ENCODE results near the gene NDUFB10.
"Not testable (repeated sequence)": the region's sequence is repeated elsewhere in the genome, so short reads cannot be mapped to it uniquely, and the experiment has no call there.

The NDUFB10 gene

DNA sequence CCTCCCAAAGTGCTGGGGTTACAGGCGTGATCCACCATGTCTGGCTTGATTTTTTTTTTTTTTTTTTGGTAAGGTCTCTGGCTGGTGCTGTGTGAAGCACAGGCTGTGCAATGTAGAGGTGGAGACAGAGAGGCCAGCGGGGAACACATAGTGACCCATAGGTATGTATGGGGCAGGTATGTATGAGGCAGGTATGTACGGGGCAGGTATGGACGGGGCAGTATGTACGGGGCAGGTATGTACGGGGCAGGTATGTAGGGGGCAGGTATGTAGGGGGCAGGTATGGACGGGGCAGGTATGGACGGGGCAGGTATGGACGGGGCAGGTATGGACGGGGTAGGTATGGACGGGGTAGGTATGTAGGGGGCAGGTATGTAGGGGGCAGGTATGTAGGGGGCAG, 9.8 kb upstream of the NDUFB10 start:
- Histone ChIP-seq H3K9ac (ENCODE audit: low read length) (no peak overlapping the region), H3K4me1 (ENCODE audit: control insufficient read depth, insufficient read depth, low read length) (peaks cover 5% of the 10 kb centered on the region; the same call in 1 of the 2 replicates), H3K27me3 (ENCODE audit: control insufficient read depth, insufficient read depth, low read length) (no peaks in the 10 kb centered on the region), H3K36me3 (ENCODE audit: control insufficient read depth, insufficient read depth, low read length) (no peaks in the 10 kb centered on the region), H3K9me3 (ENCODE audit: control insufficient read depth, insufficient read depth, low read depth, low read length) (no peaks in the 10 kb centered on the region), H3K4me3 (ENCODE audit: low read depth, low read length) (no peak overlapping the region), H3K27ac (ENCODE audit: low read depth, low read length) (no peak overlapping the region)

DNA sequence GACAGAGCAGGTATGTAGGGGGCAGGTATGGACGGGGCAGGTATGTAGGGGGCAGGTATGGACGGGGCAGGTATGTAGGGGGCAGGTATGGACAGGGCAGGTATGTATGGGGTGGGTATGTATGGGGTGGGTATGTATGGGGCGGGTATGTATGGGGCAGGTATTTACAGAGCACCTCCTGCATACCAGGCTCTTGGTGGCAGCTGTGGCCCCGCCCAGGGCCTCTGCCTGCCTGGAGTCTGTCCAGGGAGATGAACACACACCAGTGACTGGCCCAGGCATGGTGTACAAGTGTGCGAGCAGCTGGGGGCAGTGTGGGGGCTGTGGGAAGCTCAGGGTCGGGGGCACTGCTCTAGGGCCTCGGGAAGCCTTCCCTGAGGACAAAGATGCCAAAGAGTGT, 9.3 kb upstream of the NDUFB10 start:
- Histone ChIP-seq H3K4me1 (ENCODE audit: control insufficient read depth, insufficient read depth, low read length) (peaks cover 3% of the 10 kb centered on the region; the same call in 1 of the 2 replicates), H3K4me3 (ENCODE audit: low read depth, low read length) (no peak overlapping the region), H3K9ac (ENCODE audit: low read length) (no peak overlapping the region), H3K27ac (ENCODE audit: low read depth, low read length) (no peak overlapping the region), H3K9me3 (ENCODE audit: control insufficient read depth, insufficient read depth, low read depth, low read length) (no peaks in the 10 kb centered on the region), H3K36me3 (ENCODE audit: control insufficient read depth, insufficient read depth, low read length) (no peaks in the 10 kb centered on the region), H3K27me3 (ENCODE audit: control insufficient read depth, insufficient read depth, low read length) (no peaks in the 10 kb centered on the region)

DNA sequence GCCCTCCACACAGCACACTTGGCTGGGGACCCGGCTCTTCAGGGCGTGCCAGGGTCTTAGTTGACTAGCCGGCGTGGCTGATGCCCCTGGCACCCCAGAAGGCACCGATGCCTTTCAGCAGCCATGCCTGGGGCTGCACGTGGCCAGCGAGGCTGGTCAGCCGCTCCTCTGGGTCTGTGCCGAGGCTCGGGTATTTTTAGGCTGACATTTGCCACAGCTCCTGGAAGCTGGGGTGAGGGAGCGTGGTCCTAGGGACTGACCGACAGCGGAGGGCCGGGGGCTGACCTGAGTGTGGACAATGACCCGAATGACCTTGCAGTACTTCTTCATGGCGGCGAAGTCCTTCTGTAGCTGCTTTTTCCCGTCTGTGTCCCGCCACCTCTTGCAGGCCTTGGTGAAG, 8.8 kb upstream of the NDUFB10 start:
- H3K36me3 ChIP-seq (ENCODE audit: control insufficient read depth, insufficient read depth, low read length) = no peaks in the 10 kb centered on the region
- H3K4me3 ChIP-seq (ENCODE audit: low read depth, low read length) = no peak overlapping the region
- no peaks in the 10 kb centered on the region for H3K27me3 ChIP-seq (ENCODE audit: control insufficient read depth, insufficient read depth, low read length)
- H3K27ac ChIP-seq (ENCODE audit: low read depth, low read length) = no peak overlapping the region
- H3K9me3 ChIP-seq (ENCODE audit: control insufficient read depth, insufficient read depth, low read depth, low read length) = no peaks in the 10 kb centered on the region
- peaks cover 3% of the 10 kb centered on the region; the same call in 1 of the 2 replicates for H3K4me1 ChIP-seq (ENCODE audit: control insufficient read depth, insufficient read depth, low read length)
- no peak overlapping the region for H3K9ac ChIP-seq (ENCODE audit: low read length)

DNA sequence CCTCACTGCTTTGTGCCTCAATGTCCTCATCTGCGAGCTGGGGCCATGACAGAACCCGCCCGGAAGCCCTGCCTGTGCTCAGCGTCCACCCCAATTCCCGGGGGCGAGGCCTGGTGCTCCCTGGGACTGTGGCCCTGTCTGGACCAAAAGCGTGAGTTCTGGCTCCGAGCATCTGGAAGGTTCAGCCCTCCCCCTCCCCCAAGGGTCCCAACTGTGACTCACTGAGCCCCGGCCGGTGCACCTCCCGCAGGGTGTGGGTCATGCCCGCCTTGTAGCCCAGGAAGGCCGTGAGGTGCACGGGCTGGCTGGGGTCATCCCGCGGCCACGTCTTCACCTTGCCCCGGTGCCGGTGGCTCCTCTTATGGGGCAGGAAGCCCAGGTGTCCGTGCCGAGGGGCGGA, 5.6 kb upstream of the NDUFB10 start:
- H3K9ac ChIP-seq (ENCODE audit: low read length) = no peak overlapping the region

DNA sequence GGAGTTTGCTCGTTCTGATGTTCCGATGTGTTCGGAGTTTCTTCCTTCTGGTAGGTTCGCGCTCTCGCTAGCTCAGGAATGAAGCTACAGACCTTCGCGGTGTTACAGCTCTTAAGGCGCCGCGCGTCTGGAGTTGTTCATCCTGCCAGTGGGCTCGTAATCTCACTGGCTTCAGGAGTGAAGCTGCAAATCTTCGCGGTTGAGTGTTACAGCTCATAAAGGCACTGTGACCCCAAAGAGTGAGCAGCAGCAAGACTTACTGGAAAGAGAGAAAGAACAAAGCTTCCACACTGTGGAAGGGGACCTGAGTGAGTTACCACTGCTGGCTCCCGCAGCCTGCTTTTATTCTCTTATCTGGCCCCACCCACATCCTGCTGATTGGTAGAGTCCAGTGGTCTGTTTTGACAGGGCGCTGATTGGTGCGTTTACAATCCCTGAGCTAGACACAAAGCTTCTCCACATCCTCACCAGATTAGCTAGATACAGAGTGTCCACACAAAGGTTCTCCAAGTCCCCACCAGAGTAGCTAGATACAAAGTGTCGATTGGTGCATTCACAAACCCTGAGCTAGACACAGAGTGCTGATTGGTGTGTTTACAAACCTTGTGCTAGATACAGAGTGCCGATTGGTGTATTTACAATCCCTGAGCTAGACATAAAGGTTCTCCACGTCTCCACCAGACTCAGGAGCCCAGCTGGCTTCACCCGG, 1.8 kb upstream of the NDUFB10 start:
- Histone ChIP-seq H3K4me1 (ENCODE audit: control insufficient read depth, insufficient read depth, low read length) (peaks cover 15% of the 10 kb centered on the region), H3K36me3 (ENCODE audit: control insufficient read depth, insufficient read depth, low read length) (peaks cover 16% of the 10 kb centered on the region)
- H3K4me3 ChIP-seq (ENCODE audit: low read depth, low read length); H3K9me3 ChIP-seq (ENCODE audit: control insufficient read depth, insufficient read depth, low read depth, low read length); H3K27ac ChIP-seq (ENCODE audit: low read depth, low read length); H3K9ac ChIP-seq (ENCODE audit: low read length); H3K27me3 ChIP-seq (ENCODE audit: control insufficient read depth, insufficient read depth, low read length): not testable (repeated sequence)

More for the DNA sequence above, 5.6 kb upstream of the NDUFB10 start:
- Histone ChIP-seq H3K4me3 (ENCODE audit: low read depth, low read length) (no peak overlapping the region), H3K36me3 (ENCODE audit: control insufficient read depth, insufficient read depth, low read length) (no peaks in the 10 kb centered on the region), H3K4me1 (ENCODE audit: control insufficient read depth, insufficient read depth, low read length) (peaks cover 5% of the 10 kb centered on the region), H3K9me3 (ENCODE audit: control insufficient read depth, insufficient read depth, low read depth, low read length) (no peaks in the 10 kb centered on the region), H3K27me3 (ENCODE audit: control insufficient read depth, insufficient read depth, low read length) (no peaks in the 10 kb centered on the region), H3K27ac (ENCODE audit: low read depth, low read length) (no peak overlapping the region)

DNA sequence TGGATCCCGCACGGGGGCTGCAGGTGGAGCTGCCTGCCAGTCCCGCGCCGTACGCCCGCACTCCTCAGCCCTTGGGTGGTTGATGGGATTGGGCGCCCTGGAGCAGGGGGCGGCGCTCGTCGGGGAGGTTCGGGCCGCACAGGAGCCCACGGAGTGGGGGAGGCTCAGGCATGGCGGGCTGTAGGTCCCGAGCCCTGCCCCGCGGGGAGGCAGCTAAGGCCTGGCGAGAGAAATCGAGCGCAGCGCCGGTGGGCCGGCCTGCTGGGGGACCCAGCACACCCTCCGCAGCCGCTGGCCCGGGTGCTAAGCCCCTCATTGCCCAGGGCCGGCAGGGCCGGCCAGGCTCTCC, 1.2 kb upstream of the NDUFB10 start:
- H3K4me1 ChIP-seq (ENCODE audit: control insufficient read depth, insufficient read depth, low read length) = peaks cover 15% of the 10 kb centered on the region
- not testable (repeated sequence) for H3K9me3 ChIP-seq (ENCODE audit: control insufficient read depth, insufficient read depth, low read depth, low read length); H3K4me3 ChIP-seq (ENCODE audit: low read depth, low read length); H3K9ac ChIP-seq (ENCODE audit: low read length); H3K27ac ChIP-seq (ENCODE audit: low read depth, low read length); H3K27me3 ChIP-seq (ENCODE audit: control insufficient read depth, insufficient read depth, low read length)
- peaks cover 21% of the 10 kb centered on the region for H3K36me3 ChIP-seq (ENCODE audit: control insufficient read depth, insufficient read depth, low read length)

DNA sequence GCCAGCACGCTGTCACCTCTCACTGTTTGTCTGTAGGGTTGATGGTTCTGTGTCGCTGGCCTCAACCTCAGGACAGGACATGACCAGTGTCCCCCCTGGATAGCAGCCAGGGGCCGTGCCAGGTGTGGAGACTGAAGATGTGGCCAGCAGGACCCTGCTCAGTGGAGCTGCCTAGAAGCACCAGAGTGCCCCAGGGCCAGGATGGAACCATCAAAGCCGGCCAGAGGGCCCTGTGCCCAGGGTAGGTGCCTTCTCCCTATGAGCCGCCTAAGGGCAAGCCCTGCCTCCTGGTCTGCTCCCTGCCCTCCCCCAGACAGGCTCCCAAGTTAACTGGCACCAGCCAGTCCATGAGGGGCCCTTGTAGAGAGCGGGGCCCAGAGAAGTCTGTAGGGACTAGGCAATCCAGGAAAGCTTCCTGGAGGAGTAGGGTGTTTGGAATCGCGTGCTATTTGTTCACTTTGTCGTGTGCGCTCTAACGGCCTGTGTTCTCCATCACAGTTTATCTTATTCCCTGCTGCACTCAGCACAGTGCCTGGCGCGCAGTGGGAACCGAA, 546 bp upstream of the NDUFB10 start:
- H3K27ac ChIP-seq (ENCODE audit: low read depth, low read length) = no peak overlapping the region
- H3K4me3 ChIP-seq (ENCODE audit: low read depth, low read length) = peak overlapping the region; percentile 98
- no peaks in the 10 kb centered on the region for H3K27me3 ChIP-seq (ENCODE audit: control insufficient read depth, insufficient read depth, low read length)
- H3K36me3 ChIP-seq (ENCODE audit: control insufficient read depth, insufficient read depth, low read length) = peaks cover 28% of the 10 kb centered on the region
- peaks cover 15% of the 10 kb centered on the region for H3K4me1 ChIP-seq (ENCODE audit: control insufficient read depth, insufficient read depth, low read length)
- H3K9ac ChIP-seq (ENCODE audit: low read length) = peak overlapping the region; percentile 21
- H3K9me3 ChIP-seq (ENCODE audit: control insufficient read depth, insufficient read depth, low read depth, low read length) = no peaks in the 10 kb centered on the region

DNA sequence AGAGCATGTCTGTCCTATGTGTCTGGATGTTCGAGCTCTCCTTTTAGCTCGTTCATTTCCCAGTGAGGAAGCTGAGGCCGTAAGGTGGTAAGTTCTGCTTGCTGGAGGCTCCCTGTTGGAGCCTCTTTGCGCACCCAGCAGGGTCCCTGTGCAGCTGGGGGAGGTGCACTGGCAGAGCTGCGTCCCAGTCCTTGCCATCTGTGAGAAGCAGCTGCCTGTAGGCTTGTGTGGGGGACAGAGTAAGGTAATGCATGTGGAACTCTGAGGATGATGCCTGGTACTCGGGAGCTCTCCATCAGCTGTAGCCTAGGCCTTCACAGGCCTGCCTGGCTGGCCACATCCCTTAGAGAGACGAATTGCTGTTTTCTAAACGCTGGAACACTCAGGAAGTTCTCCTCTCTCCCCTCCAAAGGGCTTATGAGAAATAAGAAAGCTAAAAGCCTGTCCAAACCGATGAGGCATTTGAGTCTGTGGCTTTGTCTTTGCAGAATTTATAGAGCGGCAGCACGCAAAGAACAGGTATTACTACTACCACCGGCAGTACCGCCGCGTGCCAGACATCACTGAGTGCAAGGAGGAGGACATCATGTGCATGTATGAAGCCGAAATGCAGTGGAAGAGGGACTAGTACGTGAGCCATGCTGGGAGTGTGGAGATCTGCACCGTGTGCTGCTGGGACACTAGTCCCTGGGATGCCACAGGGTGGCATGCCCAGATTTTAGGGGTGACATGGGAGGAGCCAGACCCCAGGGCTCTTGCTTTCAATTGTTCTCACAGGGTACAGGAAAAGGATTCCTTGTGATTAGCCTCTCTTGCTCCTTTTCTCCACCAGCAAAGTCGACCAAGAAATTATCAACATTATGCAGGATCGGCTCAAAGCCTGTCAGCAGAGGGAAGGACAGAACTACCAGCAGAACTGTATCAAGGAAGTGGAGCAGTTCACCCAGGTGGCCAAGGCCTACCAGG, 1.6 kb downstream of the NDUFB10 start:
- H3K4me3 ChIP-seq (ENCODE audit: low read depth, low read length) = peak overlapping the region; percentile 98
- no peak overlapping the region; the same call in 1 of the 2 replicates for H3K27ac ChIP-seq (ENCODE audit: low read depth, low read length)
- H3K9me3 ChIP-seq (ENCODE audit: control insufficient read depth, insufficient read depth, low read depth, low read length) = no peaks in the 10 kb centered on the region
- H3K9ac ChIP-seq (ENCODE audit: low read length) = peak overlapping the region; percentile 88
- no peaks in the 10 kb centered on the region for H3K27me3 ChIP-seq (ENCODE audit: control insufficient read depth, insufficient read depth, low read length)
- peaks cover 20% of the 10 kb centered on the region for H3K4me1 ChIP-seq (ENCODE audit: control insufficient read depth, insufficient read depth, low read length)
- peaks cover 32% of the 10 kb centered on the region for H3K36me3 ChIP-seq (ENCODE audit: control insufficient read depth, insufficient read depth, low read length)

DNA sequence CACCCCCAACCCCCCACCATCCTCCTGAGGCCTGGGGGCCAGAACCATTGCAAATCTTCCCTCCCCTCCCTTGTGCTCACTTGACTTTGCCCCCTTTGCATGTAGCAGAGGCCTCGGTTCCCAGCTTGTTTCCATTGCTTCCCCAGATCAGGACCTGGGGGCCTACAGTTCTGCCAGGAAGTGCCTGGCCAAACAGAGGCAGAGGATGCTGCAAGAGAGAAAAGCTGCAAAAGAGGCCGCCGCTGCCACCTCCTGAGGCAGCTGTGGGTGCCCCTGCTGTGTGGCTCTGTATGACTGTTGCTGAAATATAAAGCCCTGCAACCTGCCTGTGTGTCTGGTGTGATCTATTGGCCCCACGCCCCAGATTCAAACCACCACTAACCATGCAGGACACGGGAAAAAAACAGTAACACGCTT, 2.3 kb downstream of the NDUFB10 start:
- Histone ChIP-seq H3K27ac (ENCODE audit: low read depth, low read length) (no peak overlapping the region), H3K9me3 (ENCODE audit: control insufficient read depth, insufficient read depth, low read depth, low read length) (no peaks in the 10 kb centered on the region), H3K4me1 (ENCODE audit: control insufficient read depth, insufficient read depth, low read length) (peaks cover 20% of the 10 kb centered on the region), H3K36me3 (ENCODE audit: control insufficient read depth, insufficient read depth, low read length) (peaks cover 32% of the 10 kb centered on the region), H3K4me3 (ENCODE audit: low read depth, low read length) (peak overlapping the region; percentile 6; the same call in 1 of the 2 replicates), H3K27me3 (ENCODE audit: control insufficient read depth, insufficient read depth, low read length) (no peaks in the 10 kb centered on the region), H3K9ac (ENCODE audit: low read length) (no peak overlapping the region)

DNA sequence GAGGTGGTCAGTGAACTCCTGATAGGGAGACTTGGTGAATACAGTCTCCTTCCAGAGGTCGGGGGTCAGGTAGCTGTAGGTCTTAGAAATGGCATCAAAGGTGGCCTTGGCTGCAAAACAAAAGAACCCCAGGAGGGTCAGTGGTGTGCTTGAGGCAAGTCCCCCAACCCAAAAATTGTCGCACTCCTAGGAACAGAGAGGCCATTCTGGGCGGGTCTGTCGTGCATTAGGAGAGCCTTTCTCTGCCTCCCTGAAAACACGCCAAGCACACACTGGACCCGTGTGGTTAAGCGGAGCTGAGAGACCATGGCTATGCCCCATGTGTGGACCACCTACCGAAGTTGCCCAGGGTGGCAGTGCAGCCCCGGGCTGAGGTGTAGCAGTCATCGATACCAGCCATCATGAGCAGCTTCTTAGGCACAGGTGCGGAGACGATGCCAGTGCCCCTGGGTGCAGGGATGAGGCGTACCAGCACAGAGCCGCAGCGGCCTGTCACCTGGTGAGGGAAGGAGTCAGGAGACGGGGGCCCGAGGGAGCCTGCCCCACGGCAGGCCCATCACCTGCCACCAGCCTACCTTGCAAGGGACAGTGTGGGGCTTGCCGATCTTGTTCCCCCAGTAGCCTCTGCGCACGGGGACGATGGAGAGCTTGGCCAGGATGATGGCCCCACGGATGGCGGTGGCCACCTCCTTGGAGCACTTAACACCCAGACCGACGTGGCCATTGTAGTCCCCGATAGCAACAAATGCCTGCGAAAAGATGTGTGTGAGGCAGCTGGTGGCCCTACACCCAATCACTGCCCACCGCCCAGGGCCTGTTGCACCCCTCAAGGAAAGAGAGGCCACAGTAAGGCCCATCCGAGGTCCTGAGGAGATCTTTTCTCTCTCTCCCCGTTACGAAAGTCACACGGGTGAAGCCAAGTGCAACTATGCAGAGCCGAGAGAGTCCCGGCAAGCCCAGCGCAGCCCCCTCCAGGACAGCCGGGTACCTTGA, 3.1 kb downstream of the NDUFB10 start:
- Histone ChIP-seq H3K4me1 (ENCODE audit: control insufficient read depth, insufficient read depth, low read length) (peaks cover 20% of the 10 kb centered on the region), H3K36me3 (ENCODE audit: control insufficient read depth, insufficient read depth, low read length) (peaks cover 32% of the 10 kb centered on the region), H3K9ac (ENCODE audit: low read length) (peak overlapping the region; percentile 98), H3K4me3 (ENCODE audit: low read depth, low read length) (peak overlapping the region; percentile 98)
- H3K27ac ChIP-seq (ENCODE audit: low read depth, low read length); H3K9me3 ChIP-seq (ENCODE audit: control insufficient read depth, insufficient read depth, low read depth, low read length); H3K27me3 ChIP-seq (ENCODE audit: control insufficient read depth, insufficient read depth, low read length): not testable (repeated sequence)
